Testis (tissue), 3 donors: ENCODE measurements around the gene XXYLT1. TPM values are rescaled to one million over a fixed set of nuclear protein-coding genes. Genes with fewer than 3 reads are reported as not detected.
"Not testable (repeated sequence)": the region's sequence is repeated elsewhere in the genome, so short reads cannot be mapped to it uniquely, and the experiment has no call there.

Experiments used
- DNase-seq: peaks from one replicate; pipeline ENCODE4 v3.0.0-alpha.2; 2019
- H3K27ac ChIP-seq, 2 donors: fragments of 200-600 bp; sonication (generic); one replicate each; pipeline ENCODE4 v1.5.1; 2019
- H3K27me3 ChIP-seq: fragments of 200-600 bp; sonication (generic); one replicate; pipeline ENCODE4 v1.5.1; 2019
- H3K36me3 ChIP-seq: fragments of 200-600 bp; sonication (generic); one replicate; pipeline ENCODE4 v1.5.1; 2017; ENCODE audit warnings: low read depth; ENCODE audit errors: missing control alignments
- H3K4me1 ChIP-seq: fragments of 200-600 bp; sonication (generic); one replicate; pipeline ENCODE4 v1.5.1; 2019
- H3K4me3 ChIP-seq, 2 donors: fragments of 200-600 bp; sonication (generic); one replicate each; pipeline ENCODE4 v1.5.1; 2017 to 2019
- H3K9me3 ChIP-seq: fragments of 200-600 bp; sonication (generic); one replicate; pipeline ENCODE4 v1.5.1; 2017
- POLR2A ChIP-seq: fragments of 450-650 bp; IDR thresholded peaks from one replicate; pipeline ENCODE4 v1.6.1; 2017; ENCODE audit warnings: antibody characterized with exemption, mild to moderate bottlenecking, moderate library complexity
- whole genome bisulfite sequencing, 2 donors: methylation state at CpG; one replicate each; pipeline ENCODE4 v1.1.5; 2018; 5-methylcytosine and 5-hydroxymethylcytosine counted together
- intact Hi-C: fragments of 100-400 bp; cut with DNase I; formaldehyde crosslinking; loops from one replicate; pipeline ENCODE4 v1.15.1; 2023; ENCODE audit warnings: low total_unique reads
- polyA plus RNA-seq: library from polyadenylated mRNA; stranded (reverse); fragments of 350-450 nt; fragmentation: Illumina TruSeq; extraction: RNeasy Lipid Tissue Mini Kit (QIAGEN cat#74804); gene quantifications from one replicate; pipeline ENCODE4 v1.2.3, GENCODE V29; 2014; ENCODE audit warnings: low read depth, low replicate concordance; ENCODE audit not compliant: insufficient read depth
- total RNA-seq, 2 donors: library from RNA; depleted of rRNA; stranded (reverse); fragments of >200 nt; gene quantifications; one replicate each; pipeline ENCODE4 v1.2.3, GENCODE V29; 2016
- TF ChIP-seq, protein P1 (sequence below), 3 experiments: fragments of 450-650 bp in 2 of 3; fragments of 200-600 bp in 1 of 3; sonication (generic) in 1 of 3; IDR thresholded peaks; one replicate each; pipeline ENCODE4 v1.5.1; 2016 to 2019; ENCODE audit warnings: antibody characterized with exemption in 3 of 3, mild to moderate bottlenecking in 2 of 3, moderate library complexity in 1 of 3

XXYLT1 gene
- total and polyA plus RNA-seq, 3 donors from 2014 or later: 7.2 to 12.5 (median 11.1) TPM

DNA sequence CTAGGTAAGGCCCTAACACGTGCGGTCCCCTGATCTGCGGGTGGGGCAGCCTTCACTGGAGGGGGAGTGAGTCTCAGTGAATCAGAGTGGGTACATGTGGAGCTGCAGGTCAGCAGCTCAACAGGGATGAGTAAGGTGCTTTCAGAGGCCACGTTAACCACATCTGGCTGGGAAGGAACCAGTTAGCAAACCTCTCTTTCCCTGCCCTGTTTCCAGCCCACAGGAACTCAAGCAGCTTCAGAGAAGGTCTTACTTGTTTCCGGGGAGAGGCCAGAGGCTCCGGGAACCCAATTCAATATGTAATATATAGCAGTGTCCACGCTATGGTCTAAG, 175.3 kb downstream of the XXYLT1 start:
- DNase-seq: no peak
- TF ChIP-seq POLR2A: no peak
- TF ChIP-seq, protein P1, sequence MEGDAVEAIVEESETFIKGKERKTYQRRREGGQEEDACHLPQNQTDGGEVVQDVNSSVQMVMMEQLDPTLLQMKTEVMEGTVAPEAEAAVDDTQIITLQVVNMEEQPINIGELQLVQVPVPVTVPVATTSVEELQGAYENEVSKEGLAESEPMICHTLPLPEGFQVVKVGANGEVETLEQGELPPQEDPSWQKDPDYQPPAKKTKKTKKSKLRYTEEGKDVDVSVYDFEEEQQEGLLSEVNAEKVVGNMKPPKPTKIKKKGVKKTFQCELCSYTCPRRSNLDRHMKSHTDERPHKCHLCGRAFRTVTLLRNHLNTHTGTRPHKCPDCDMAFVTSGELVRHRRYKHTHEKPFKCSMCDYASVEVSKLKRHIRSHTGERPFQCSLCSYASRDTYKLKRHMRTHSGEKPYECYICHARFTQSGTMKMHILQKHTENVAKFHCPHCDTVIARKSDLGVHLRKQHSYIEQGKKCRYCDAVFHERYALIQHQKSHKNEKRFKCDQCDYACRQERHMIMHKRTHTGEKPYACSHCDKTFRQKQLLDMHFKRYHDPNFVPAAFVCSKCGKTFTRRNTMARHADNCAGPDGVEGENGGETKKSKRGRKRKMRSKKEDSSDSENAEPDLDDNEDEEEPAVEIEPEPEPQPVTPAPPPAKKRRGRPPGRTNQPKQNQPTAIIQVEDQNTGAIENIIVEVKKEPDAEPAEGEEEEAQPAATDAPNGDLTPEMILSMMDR (IDR thresholded peaks at IDR 0.05): no peak
- no peaks in the 10 kb centered on the region for H3K4me1 ChIP-seq
- no peak overlapping the region for H3K4me3 ChIP-seq
- WGBS, 2 donors: 93 to 96% methylated on average over 7 of the region's 7 CpGs
- no peak overlapping the region for H3K27ac ChIP-seq
- intact Hi-C loops: no loop called here
- H3K27me3 ChIP-seq: no peaks in the 10 kb centered on the region
- H3K36me3 ChIP-seq: no peaks in the 10 kb centered on the region
- H3K9me3 ChIP-seq: no peaks in the 10 kb centered on the region

DNA sequence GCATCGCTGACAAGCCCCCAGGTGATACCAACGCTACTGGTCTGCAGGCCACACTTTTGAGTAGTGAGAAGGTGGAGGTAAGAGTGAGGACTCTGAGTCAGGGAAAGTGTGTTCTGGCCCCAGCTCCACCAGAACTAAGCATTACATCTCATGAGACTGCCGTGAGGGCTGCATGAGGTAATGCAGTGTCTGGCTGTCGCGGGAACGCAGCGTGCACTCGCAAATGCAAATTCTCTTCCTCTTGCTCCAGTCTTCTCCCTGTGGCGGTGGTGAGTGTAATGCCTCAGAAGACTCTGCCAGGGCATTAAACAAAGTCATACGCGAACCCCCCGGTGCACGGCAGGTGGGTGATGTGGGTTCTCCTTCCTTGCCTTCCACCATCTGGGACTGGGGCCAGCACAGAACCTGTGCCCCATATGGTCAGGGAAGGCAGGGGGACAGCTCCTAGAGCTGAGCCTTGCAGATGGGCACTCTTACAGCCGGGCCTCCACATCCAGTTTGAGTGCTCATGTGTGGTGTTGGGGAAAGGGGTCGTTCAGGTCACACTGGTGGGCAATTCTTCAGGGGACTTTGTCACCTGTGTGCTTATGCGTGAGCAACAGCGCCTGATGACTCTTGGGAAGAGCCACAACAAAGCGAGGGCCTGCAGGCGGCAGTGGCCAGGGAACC, 175.8 kb downstream of the XXYLT1 start:
- DNase-seq: no peak
- Histone ChIP-seq H3K27me3 (no peaks in the 10 kb centered on the region), H3K4me1 (no peaks in the 10 kb centered on the region), H3K36me3 (no peaks in the 10 kb centered on the region), H3K27ac (no peak overlapping the region), H3K9me3 (no peaks in the 10 kb centered on the region), H3K4me3 (no peak overlapping the region)
- 89 to 92% methylated on average over 19 of the region's 19 CpGs for WGBS, 2 donors
- intact Hi-C loops: no loop called here
- TF ChIP-seq, protein P1 (IDR thresholded peaks at IDR 0.05): no peak
- no peak for TF ChIP-seq POLR2A

DNA sequence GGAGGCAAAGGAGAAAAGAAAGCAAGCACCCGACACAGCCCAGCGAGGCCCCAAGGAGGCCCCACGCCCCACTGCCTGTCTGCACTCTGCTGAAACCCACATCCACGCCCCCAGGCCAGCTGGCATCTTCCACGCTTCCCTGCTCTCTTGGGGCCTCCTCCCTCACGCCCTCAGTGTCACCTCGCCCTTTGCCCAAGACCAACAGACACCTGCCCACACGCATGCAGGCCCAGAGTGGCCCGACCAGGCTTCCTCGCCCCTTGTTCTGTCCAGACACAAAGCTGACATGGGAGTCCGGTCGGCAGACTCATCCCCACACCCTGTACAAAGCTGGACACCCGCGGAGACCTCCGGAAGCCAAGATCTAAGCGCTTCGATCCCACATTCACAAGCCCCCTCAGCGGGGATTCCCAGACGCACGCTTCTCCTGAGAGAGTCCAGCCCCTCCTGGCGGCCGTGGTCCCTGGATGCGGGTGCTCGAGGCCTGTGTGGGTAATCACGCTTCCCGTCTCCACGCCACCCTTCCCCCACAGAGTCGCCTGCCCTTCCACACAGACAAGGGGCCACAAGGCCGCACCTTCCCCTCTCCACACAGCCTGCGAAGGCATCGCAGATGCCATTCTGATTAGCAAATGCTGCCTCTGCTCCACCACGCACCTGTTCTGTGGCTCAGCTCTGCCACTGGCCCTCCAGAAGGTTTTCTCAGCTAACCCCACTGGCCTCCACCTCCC, 176.6 kb downstream of the XXYLT1 start:
- no peak for DNase-seq
- Histone ChIP-seq H3K27me3 (no peaks in the 10 kb centered on the region), H3K27ac (no peak overlapping the region), H3K36me3 (no peaks in the 10 kb centered on the region), H3K9me3 (no peaks in the 10 kb centered on the region), H3K4me3 (no peak overlapping the region), H3K4me1 (no peaks in the 10 kb centered on the region)
- intact Hi-C loops: no loop called here
- WGBS, 2 donors: 87 to 91% methylated on average over 24 to 32 of the region's 32 CpGs
- no peak for TF ChIP-seq POLR2A
- TF ChIP-seq, protein P1 (IDR thresholded peaks at IDR 0.05): no peak

DNA sequence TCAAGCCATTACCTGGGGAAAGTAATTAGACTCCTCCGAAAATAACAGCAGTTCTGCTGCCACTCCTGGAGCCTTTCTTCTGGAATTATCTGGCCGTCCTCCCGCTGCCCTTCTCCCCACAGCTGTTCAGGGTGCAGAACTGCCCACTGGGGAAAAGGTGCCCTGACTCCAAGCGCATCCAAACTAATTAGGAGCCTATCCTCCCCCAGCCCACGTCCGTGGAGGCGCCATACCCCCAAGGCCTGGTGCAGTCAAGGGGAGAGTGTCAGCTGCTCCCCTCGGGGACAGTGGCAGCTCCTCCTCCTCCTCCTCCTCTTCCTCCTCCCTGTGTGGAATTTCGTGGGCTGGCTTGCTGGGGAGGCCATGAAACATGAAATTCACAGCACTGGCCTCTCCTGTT, 177.2 kb downstream of the XXYLT1 start:
- Histone ChIP-seq H3K9me3 (no peaks in the 10 kb centered on the region), H3K27me3 (no peaks in the 10 kb centered on the region), H3K36me3 (no peaks in the 10 kb centered on the region), H3K4me3 (no peak overlapping the region), H3K27ac (no peak overlapping the region), H3K4me1 (no peaks in the 10 kb centered on the region)
- TF ChIP-seq POLR2A: no peak
- no peak for DNase-seq
- intact Hi-C loops: no loop called here
- 74 to 77% methylated on average over 9 of the region's 9 CpGs for WGBS, 2 donors

DNA sequence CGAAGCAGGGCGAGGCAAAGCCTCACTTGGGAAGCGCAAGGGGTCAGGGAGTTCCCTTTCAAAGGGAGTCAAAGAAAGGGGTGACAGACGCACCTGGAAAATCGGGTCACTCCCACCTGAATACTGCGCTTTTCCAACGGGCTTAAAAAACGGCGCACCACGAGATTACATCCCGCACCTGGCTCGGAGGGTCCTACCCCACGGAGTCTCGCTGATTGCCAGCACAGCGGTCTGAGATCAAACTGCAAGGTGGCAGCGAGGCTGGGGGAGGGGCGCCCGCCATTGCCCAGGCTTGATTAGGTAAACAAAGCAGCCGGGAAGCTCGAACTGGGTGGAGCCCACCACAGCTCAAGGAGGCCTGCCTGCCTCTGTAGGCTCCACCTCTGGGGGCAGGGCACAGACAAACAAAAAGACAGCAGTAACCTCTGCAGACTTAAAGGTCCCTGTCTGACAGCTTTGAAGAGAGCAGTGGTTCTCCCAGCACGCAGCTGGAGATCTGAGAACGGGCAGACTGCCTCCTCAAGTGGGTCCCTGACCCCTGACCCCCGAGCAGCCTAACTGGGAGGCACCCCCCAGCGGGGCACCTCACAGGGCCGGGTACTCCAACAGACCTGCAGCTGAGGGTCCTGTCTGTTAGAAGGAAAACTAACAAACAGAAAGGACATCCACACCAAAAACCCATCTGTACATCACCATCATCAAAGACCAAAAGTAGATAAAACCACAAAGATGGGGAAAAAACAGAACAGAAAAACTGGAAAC, 182.9 kb downstream of the XXYLT1 start:
- H3K27ac ChIP-seq, H3K36me3 ChIP-seq, H3K27me3 ChIP-seq, H3K4me3 ChIP-seq, intact Hi-C loops, H3K9me3 ChIP-seq, DNase-seq, H3K4me1 ChIP-seq: not testable (repeated sequence)
- WGBS, 2 donors: 32 to 63% methylated on average over 14 to 23 of the region's 25 CpGs
